Measurements from ENCODE around the gene ITPKA. TPM values are rescaled to one million over a fixed set of nuclear protein-coding genes. Genes with fewer than 3 reads are reported as not detected.

ITPKA gene
- polyA plus RNA-seq, 2 of the 4 experiments (the other 2 are of a cell fraction), result 0.52 to 1.1 TPM

- ATAC-seq, result no peak
- POLR2A ChIA-PET, result interaction anchor here (0.5 kb wide), 1 partner anchor 72 kb away, joined by 8 read pairs; no protein-coding TSS in a partner anchor
- TF ChIP-seq SMC3 (IDR thresholded peaks at IDR 0.05) (no peak), KDM5A (IDR thresholded peaks at IDR 0.05) (no peak), CEBPB (IDR thresholded peaks at IDR 0.05) (no peak), EHMT2 (IDR thresholded peaks at IDR 0.05; ENCODE audit: low read depth) (no peak), HOXA7 (CRISPR knock-in tag; IDR thresholded peaks at IDR 0.05) (no peak), NR3C1 (IDR thresholded peaks at IDR 0.05) (no peak), ELK1 (IDR thresholded peaks at IDR 0.05; ENCODE audit: low read depth, low read length) (no peak), POLR2A (IDR thresholded peaks at IDR 0.05; ENCODE audit: low read length) (no peak)
- Histone ChIP-seq H3K27ac (no peak overlapping the region), H3K4me1 (peaks cover 4% of the 10 kb centered on the region; the same call in 1 of the 3 replicates), H3K4me2 (no peak overlapping the region), H3K4me3 (no peak overlapping the region), H3K9me3 (no peaks in the 10 kb centered on the region)
- DNase-seq (ENCODE audit: low read depth in 1 of 2, low spot score in 1 of 2), result no peak
- CTCF ChIA-PET, result interaction anchor here (0.6 to 2.1 kb wide), 4 partner anchors 9 to 367 kb away, joined by 3 to 9 read pairs (median 4); no protein-coding TSS in a partner anchor
- no peak for FAIRE-seq
- WGBS (ENCODE audit: missing lambda C conversion rate), result 89% methylated on average over 10 of the region's 11 CpGs
These were observed 8.6 kb upstream of the ITPKA start for GRCh38 chr15:41484937-41485625.

GRCh38 chr15:41486286-41486685 lies 7.4 kb upstream of the ITPKA start:
- no peaks in the 10 kb centered on the region for H3K9me3 ChIP-seq
- DNase-seq (ENCODE audit: low read depth in 1 of 2, low spot score in 1 of 2) (no peak), ATAC-seq (no peak), FAIRE-seq (no peak)
- 97% methylated on average over 18 of the region's 43 CpGs for WGBS (ENCODE audit: missing lambda C conversion rate)
- no peak overlapping the region for H3K27ac ChIP-seq
- H3K4me3 ChIP-seq, result no peak overlapping the region
- TF ChIP-seq RAD21 (conservative IDR thresholded peaks at IDR 0.05 in 1 of 2, IDR thresholded peaks at IDR 0.05 in 1 of 2), result no peak
- no peak overlapping the region for H3K4me2 ChIP-seq
- CTCF ChIA-PET, result no interaction called here
- peaks cover 9% of the 10 kb centered on the region; the same call in 2 of the 3 replicates for H3K4me1 ChIP-seq
- POLR2A ChIA-PET, result no interaction called here

- CTCF ChIA-PET, result interaction anchor here (1.0 kb wide), 1 partner anchor 66 kb away, joined by 3 read pairs; no protein-coding TSS in a partner anchor
- Histone ChIP-seq H3K9me3 (no peaks in the 10 kb centered on the region), H3K4me3 (no peak overlapping the region), H3K4me2 (no peak overlapping the region), H3K27ac (no peak overlapping the region; a peak in 1 of 6 replicates), H3K4me1 (peaks cover 11% of the 10 kb centered on the region; the same call in 2 of the 3 replicates)
- FAIRE-seq, result no peak
- POLR2A ChIA-PET, result no interaction called here
- no peak for TF ChIP-seq ZNF302 (CRISPR knock-in tag; IDR thresholded peaks at IDR 0.05)
- TF ChIP-seq FOXS1 (CRISPR knock-in tag; IDR thresholded peaks at IDR 0.05), result no peak
- no peak for TF ChIP-seq RAD21 (conservative IDR thresholded peaks at IDR 0.05 in 1 of 2, IDR thresholded peaks at IDR 0.05 in 1 of 2)
- no peak for TF ChIP-seq RNF2 (IDR thresholded peaks at IDR 0.05; ENCODE audit: borderline replicate concordance, low read depth)
- TF ChIP-seq RCOR1 (IDR thresholded peaks at IDR 0.05; ENCODE audit: low read depth, low read length), result no peak
- no peak for TF ChIP-seq POLR2AphosphoS2 (conservative IDR thresholded peaks at IDR 0.05; ENCODE audit: low read length)
- TF ChIP-seq MAX (IDR thresholded peaks at IDR 0.05), result no peak
- TF ChIP-seq JUN (IDR thresholded peaks at IDR 0.05), result no peak
- no peak for TF ChIP-seq MAFK (IDR thresholded peaks at IDR 0.05; ENCODE audit: partially characterized antibody)
- no peak for TF ChIP-seq MAZ (IDR thresholded peaks at IDR 0.05; ENCODE audit: borderline replicate concordance, low read depth, low read length)
- TF ChIP-seq CBX8 (IDR thresholded peaks at IDR 0.05), result no peak
- no peak for TF ChIP-seq ZFP36 (IDR thresholded peaks at IDR 0.05; ENCODE audit: borderline replicate concordance, partially characterized antibody)
- no peak for TF ChIP-seq CHD2 (IDR thresholded peaks at IDR 0.05; ENCODE audit: low read length, partially characterized antibody)
- no peak for TF ChIP-seq REST (IDR thresholded peaks at IDR 0.05)
- no peak for TF ChIP-seq SREBF2 (IDR thresholded peaks at IDR 0.05)
- TF ChIP-seq JUNB (IDR thresholded peaks at IDR 0.05), result no peak
- no peak for TF ChIP-seq ZSCAN20 (CRISPR knock-in tag; IDR thresholded peaks at IDR 0.05)
- no peak for ATAC-seq
- no peak for DNase-seq (ENCODE audit: low read depth in 1 of 2, low spot score in 1 of 2)
- 84% methylated on average over 9 of the region's 9 CpGs for WGBS (ENCODE audit: missing lambda C conversion rate)
These were observed 6.3 kb upstream of the ITPKA start for GRCh38 chr15:41487381-41487780.
